HuH-7.5 (cell line): Measurements from ENCODE around the gene DNAAF3.

Experiments used
- DNase-seq: peaks from one replicate; pipeline ENCODE4 v3.0.0; 2011; ENCODE audit warnings: low spot score

The DNAAF3 gene

DNA sequence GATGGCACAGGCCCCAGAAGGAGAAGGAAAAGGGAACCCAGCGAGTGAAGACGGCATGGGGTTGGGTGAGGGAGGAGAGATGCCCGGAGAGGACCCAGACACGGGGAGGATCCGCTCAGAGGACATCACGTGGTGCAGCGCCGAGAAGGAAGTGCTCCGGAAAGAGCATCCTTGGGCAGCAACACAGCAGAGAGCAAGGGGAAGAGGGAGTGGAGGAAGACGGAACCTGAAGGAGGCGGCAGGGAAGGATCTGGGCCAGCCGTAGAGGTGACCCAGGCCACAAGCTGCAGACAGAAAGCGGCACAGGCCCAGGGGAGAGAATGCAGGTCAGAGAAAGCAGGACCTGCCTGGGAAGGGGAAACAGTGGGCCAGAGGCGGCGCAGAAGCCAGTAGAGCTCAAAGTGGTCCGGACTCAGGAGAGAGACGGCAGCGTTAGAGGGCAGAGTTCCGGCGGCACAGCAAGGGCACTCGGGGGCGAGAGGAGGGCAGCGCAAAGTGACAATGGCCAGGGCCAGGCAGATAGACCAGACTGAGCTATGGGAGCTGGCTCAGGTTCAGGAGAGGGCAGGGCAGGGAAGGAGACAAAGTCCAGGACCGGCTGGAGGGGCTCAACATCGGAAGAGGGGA lies 50.1 kb downstream of the DNAAF3 start:
- DNase-seq: no peak

DNA sequence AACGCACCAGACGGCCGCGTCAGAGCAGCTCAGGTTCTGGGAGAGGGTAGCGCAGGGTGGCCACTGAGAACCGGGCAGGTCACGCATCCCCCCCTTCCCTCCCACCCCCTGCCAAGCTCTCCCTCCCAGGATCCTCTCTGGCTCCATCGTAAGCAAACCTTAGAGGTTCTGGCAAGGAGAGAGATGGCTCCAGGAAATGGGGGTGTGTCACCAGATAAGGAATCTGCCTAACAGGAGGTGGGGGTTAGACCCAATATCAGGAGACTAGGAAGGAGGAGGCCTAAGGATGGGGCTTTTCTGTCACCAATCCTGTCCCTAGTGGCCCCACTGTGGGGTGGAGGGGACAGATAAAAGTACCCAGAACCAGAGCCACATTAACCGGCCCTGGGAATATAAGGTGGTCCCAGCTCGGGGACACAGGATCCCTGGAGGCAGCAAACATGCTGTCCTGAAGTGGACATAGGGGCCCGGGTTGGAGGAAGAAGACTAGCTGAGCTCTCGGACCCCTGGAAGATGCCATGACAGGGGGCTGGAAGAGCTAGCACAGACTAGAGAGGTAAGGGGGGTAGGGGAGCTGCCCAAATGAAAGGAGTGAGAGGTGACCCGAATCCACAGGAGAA lies 50.9 kb downstream of the DNAAF3 start:
- no peak for DNase-seq

DNA sequence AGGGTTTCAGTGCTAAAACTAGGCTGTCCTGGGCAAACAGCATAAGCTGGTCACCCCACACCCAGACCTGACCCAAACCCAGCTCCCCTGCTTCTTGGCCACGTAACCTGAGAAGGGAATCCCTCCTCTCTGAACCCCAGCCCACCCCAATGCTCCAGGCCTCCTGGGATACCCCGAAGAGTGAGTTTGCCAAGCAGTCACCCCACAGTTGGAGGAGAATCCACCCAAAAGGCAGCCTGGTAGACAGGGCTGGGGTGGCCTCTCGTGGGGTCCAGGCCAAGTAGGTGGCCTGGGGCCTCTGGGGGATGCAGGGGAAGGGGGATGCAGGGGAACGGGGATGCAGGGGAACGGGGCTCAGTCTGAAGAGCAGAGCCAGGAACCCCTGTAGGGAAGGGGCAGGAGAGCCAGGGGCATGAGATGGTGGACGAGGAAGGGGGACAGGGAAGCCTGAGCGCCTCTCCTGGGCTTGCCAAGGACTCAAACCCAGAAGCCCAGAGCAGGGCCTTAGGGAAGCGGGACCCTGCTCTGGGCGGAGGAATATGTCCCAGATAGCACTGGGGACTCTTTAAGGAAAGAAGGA lies 51.8 kb downstream of the DNAAF3 start:
- no peak for DNase-seq

GRCh38 chr19:55113570-55114039 lies 52.8 kb downstream of the DNAAF3 start:
- peak; percentile 35 for DNase-seq

DNA sequence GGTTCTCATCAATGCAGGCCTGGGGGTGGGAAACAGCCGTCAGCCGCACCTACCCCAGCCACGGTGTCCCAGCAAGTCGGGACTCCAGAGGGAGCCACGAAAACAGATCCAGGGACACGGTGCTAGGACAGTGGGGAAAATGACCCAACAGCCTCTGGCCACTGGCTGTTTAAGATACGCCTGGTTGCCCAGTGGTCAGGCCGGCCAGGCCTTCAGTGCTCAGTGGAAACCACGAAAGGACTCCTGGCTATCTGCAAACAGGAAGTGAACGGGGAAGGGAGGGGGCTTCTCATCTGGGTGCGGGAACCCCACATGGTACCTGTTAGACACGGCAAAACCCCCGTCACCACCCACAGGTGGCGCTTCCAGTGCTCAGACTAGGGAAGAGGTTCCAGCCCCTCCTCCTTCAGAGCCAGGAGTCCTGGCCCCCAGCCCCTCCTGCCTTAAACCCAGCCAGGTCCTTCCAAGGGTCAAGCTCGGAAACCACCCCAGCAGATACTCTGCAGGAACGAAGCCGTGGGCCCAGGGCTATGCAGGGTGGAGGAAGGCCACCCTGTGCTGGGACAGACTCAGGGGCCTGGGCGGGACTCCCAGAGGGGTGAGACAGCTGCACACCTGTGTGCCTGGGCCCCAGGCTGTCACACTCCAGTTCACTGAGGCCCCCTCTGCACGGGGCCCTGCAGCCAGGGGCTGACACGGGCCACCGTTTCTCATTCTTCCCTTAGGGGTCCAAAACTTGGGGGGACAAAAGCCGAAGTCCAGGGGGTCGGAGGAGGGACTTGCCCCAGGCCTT lies 53.4 kb downstream of the DNAAF3 start:
- DNase-seq: peak; percentile 13

GRCh38 chr19:55112246-55112776 lies 54.1 kb downstream of the DNAAF3 start:
- DNase-seq: no peak

- DNase-seq: no peak
Observed at GRCh38 chr19:55111238-55111831, 55.1 kb downstream of the DNAAF3 start.

DNA sequence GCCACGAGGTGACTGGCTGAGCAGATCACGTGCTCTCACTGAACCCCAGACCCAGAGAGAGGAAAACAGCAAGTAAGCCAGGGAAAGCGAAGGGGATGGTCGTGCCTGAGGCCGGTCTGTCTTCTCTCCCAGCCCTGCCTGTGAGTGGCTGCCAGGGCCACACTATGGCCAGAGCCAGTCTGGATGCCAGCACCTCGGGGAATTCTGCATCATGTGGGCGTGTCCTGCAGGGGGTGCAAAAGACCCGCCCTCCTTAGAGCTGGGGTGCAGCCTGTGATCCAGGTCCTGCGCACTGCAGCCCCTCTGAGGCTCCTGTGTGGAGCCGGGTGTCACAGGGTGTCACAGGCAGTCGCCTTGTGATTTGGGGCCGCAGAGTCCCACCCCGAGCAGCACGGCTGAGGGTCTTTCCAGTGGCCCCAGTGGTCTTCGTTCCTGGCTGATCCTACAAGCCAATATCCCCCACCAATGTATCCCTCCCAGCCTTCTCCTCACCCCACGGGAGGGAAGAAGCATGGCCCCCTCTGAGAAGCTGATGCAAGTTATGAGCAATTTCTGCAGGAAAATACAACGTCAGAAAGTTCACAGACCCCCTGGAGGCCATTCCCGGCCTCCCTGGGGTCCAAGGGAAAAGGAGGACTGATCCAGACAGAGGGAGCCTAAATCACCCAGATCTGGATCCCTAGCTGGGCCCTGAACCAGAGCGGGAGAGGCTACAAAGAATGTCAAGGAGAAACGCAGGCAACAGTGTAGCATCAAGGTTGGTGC lies 56.7 kb downstream of the DNAAF3 start:
- no peak for DNase-seq
